Karpas-422 (cell line): ENCODE data around the gene TSHZ2. TPM values are rescaled to one million over a fixed set of nuclear protein-coding genes. Genes with fewer than 3 reads are reported as not detected.

Source experiments
- DNase-seq: peaks from one replicate; pipeline ENCODE4 v3.0.0-alpha.2; 2015
- H2AFZ ChIP-seq: fragments of 200-600 bp; sonication (generic); 2 replicates; pipeline ENCODE4 v1.6.1; 2014; ENCODE audit warnings: antibody characterized with exemption, low read length, mixed read lengths
- H3K27ac ChIP-seq: fragments of 200-600 bp; sonication (generic); 2 replicates; pipeline ENCODE4 v1.5.1; 2014; ENCODE audit warnings: mild to moderate bottlenecking, low read length, moderate library complexity
- H3K27me3 ChIP-seq: fragments of 200-600 bp; sonication (generic); 2 replicates; pipeline ENCODE4 v1.6.1; 2014; ENCODE audit warnings: low read length, mixed read lengths
- H3K36me3 ChIP-seq: fragments of 200-600 bp; sonication (generic); 2 replicates; pipeline ENCODE4 v1.6.1; 2014; ENCODE audit warnings: low read length, mixed read lengths; ENCODE audit not compliant: insufficient read depth
- H3K4me1 ChIP-seq: fragments of 200-600 bp; sonication (generic); 2 replicates; pipeline ENCODE4 v1.6.1; 2014; ENCODE audit warnings: mild to moderate bottlenecking, low read length, mixed read lengths
- H3K4me2 ChIP-seq: fragments of 200-600 bp; sonication (generic); 2 replicates; pipeline ENCODE4 v1.6.1; 2014; ENCODE audit warnings: low read length, low read depth, mild to moderate bottlenecking; ENCODE audit not compliant: poor library complexity, severe bottlenecking
- H3K4me3 ChIP-seq: fragments of 200-600 bp; sonication (generic); 2 replicates; pipeline ENCODE4 v1.5.1; 2014; ENCODE audit warnings: mild to moderate bottlenecking, antibody characterized with exemption, low read length, mixed read lengths
- H3K79me2 ChIP-seq: fragments of 200-600 bp; sonication (generic); 2 replicates; pipeline ENCODE4 v1.6.1; 2014; ENCODE audit warnings: mild to moderate bottlenecking, low read length, mixed read lengths
- H3K9ac ChIP-seq: fragments of 200-600 bp; sonication (generic); 2 replicates; pipeline ENCODE4 v1.6.0; 2014; ENCODE audit warnings: low read length
- H3K9me2 ChIP-seq: fragments of 200-600 bp; sonication (generic), shearing (Covaris generic); replicated peaks from 2 replicates; pipeline ENCODE4 v1.6.0; 2014; ENCODE audit warnings: mild to moderate bottlenecking, low read length, moderate library complexity; ENCODE audit not compliant: insufficient read depth
- H3K9me3 ChIP-seq: fragments of 300-700, 200-600 bp; sonication (generic); 2 replicates; pipeline ENCODE4 v1.6.1; 2014; ENCODE audit warnings: low read length, mixed read lengths
- H4K20me1 ChIP-seq: fragments of 200-600 bp; sonication (generic); 2 replicates; pipeline ENCODE4 v1.6.1; 2014; ENCODE audit warnings: mild to moderate bottlenecking, antibody characterized with exemption, low read length, low read depth; ENCODE audit not compliant: insufficient read depth
- small RNA-seq: library from RNA; depleted of rRNA; stranded (forward); fragments of <200 nt; gene quantifications from one replicate; pipeline ENCODE3, GENCODE V24; 2014
- total RNA-seq: library from RNA; depleted of rRNA; stranded (reverse); fragments of >200 nt; shearing (Covaris generic); gene quantifications from 2 replicates; pipeline ENCODE4 v1.2.3, GENCODE V29; 2014; ENCODE audit warnings: low replicate concordance

TSHZ2 gene
- total RNA-seq, 1 experiment from 2014 or later, result not detected

- no peaks in the 10 kb centered on the region for H4K20me1 ChIP-seq
- no peaks in the 10 kb centered on the region for H3K79me2 ChIP-seq
- no peaks in the 10 kb centered on the region for H3K4me1 ChIP-seq
- H3K4me3 ChIP-seq, result no peak overlapping the region
- H3K27ac ChIP-seq, result no peak overlapping the region
- no peaks in the 10 kb centered on the region for H3K9me3 ChIP-seq
- H2AFZ ChIP-seq, result no peak overlapping the region
- no peak overlapping the region for H3K9ac ChIP-seq
- no peak for DNase-seq
- no peaks in the 10 kb centered on the region for H3K36me3 ChIP-seq
- no peak overlapping the region for H3K4me2 ChIP-seq
- H3K27me3 ChIP-seq, result no peaks in the 10 kb centered on the region
- no peaks in the 10 kb centered on the region for H3K9me2 ChIP-seq
These were observed 567.4 kb downstream of the TSHZ2 start for GRCh38 chr20:53539516-53539915.

Small RNA genes lying within 50 kb of the gene (small RNA-seq; reads per million reads assigned to genes)
- gene RF00019, result not detected
